LNCAP (cell line): ENCODE data around the gene DIO3.

Experiments
- TF ChIP-seq, protein P1 (sequence below): fragments of 450-650 bp; IDR thresholded peaks from 2 replicates; pipeline ENCODE4 v1.5.1; 2017; ENCODE audit warnings: mild to moderate bottlenecking

Gene DIO3

DNA sequence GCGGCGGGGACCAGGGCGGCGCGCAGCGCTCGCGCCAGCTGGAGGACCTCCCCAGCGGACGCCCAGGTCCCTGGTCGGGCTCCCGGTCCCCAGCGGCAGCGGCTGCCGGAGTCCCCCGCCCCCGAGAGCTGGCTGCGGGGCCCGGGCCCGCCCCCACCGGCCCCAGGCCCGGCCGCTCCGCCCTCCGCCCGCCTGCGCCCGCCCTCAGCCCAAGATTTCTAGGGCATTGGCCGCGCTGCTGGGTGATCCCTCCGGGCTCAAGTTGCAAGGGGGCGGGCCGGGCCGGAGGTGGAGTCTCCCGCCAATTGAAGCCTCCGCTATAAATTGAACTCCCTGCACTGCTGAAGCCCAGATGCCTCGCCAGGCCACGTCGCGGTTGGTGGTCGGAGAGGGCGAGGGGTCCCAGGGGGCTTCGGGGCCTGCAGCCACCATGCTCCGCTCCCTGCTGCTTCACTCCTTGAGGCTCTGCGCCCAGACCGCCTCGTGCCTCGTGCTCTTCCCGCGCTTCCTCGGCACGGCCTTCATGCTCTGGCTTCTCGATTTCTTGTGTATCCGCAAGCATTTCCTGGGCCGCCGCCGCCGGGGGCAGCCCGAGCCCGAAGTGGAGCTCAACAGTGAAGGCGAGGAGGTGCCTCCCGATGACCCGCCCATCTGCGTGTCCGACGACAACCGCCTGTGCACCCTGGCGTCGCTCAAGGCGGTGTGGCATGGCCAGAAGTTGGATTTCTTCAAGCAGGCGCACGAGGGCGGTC, at the start of gene DIO3:
TSS of gene DIO3 (plus strand) at position 351 of the 752 bp plus-strand sequence.
- TF ChIP-seq, protein P1, sequence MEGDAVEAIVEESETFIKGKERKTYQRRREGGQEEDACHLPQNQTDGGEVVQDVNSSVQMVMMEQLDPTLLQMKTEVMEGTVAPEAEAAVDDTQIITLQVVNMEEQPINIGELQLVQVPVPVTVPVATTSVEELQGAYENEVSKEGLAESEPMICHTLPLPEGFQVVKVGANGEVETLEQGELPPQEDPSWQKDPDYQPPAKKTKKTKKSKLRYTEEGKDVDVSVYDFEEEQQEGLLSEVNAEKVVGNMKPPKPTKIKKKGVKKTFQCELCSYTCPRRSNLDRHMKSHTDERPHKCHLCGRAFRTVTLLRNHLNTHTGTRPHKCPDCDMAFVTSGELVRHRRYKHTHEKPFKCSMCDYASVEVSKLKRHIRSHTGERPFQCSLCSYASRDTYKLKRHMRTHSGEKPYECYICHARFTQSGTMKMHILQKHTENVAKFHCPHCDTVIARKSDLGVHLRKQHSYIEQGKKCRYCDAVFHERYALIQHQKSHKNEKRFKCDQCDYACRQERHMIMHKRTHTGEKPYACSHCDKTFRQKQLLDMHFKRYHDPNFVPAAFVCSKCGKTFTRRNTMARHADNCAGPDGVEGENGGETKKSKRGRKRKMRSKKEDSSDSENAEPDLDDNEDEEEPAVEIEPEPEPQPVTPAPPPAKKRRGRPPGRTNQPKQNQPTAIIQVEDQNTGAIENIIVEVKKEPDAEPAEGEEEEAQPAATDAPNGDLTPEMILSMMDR, result no peak

DNA sequence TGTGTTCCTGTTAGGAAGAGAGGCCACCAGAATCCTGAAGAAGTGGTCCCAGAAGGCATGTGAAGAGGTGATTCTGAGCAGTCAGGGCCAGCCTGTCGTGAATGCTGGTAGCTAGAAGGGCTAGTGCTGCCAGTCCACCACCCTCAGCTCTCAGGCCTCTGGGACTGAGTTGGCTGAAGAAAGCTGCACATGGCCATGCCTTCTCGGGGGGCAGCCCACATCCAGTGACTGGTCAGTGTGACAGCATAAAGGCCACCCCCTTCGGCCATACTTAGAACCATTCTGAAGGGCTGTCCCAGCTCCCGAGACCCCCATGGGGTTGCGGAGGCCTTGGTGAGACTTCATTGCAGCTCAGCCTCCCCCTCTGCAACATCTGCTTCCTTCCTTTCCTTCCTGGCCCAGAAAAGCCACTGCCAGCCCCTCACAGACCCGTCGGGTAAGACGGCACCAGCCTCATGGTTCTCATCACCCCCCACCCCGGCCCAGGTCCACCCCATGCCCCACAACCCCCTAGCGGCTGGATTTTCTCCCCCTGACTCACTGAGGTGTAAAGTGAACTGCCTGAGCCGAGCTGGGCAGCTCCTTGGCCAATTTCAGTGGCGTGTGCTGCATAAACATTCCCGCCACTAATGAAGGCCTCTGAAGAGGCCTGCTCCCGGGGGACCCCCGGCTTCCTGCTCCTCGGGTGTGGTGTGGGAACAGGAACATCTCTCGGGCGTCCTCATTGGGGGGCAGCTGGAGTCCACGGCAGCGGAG, 49.5 kb upstream of the DIO3 start:
- TF ChIP-seq, protein P1, result no peak

DNA sequence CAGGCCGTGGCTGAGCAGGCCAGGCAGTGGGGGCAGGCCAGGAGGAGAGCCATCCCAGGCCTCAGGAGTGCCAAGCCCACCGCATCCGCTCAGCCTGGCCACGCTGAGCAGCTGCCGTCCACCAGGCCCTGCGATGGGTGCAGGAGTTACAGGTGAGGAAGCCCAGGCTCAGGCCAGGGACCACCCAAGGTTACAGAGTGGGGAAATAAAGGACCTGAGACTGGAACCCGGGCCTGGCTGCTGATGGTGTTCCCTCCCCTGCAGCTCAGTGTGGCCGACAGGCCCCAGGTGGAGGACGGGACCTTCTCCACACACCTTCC, 49.0 kb upstream of the DIO3 start:
- TF ChIP-seq, protein P1, result no peak

DNA sequence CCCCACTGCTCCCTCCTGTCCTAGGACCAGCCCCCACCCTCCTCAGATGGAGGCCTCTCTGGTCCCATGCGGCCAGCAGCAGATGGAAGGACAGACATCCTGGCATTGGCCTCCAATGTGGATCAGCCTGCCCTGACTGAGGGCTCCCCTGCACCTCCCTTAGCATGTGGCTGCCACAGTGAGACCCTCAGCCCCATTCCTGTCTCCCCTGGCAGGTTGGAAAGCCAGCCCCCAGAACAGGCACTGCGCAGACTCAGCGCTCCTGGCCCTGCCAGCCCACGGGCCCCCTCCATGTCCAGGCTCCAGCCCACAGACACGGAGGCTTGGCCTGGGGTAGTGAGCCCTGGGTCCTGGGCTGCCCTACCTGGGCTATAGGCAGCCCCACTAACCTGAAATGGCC, 47.2 kb upstream of the DIO3 start:
- TF ChIP-seq, protein P1, result no peak

DNA sequence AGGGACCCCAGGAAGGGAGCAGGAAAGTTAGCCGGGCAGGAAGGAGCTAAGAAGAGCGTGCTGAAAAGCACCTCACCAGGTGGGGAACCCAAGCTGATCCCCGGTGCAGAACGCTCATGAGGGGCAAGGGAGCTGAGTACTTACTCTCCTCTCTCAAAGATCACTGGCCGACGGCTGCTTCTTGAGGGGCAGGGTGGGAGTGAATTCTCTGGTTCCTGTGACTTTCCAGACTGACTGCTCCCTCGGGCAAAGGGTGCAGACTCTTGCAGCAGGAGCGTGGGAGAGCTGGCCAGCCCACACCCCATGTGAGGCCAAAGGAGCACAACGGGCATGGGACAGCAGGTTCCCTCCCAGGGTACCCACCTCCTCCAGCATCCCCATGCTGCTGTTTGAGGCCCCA, 44.9 kb upstream of the DIO3 start:
- TF ChIP-seq, protein P1, result no peak

DNA sequence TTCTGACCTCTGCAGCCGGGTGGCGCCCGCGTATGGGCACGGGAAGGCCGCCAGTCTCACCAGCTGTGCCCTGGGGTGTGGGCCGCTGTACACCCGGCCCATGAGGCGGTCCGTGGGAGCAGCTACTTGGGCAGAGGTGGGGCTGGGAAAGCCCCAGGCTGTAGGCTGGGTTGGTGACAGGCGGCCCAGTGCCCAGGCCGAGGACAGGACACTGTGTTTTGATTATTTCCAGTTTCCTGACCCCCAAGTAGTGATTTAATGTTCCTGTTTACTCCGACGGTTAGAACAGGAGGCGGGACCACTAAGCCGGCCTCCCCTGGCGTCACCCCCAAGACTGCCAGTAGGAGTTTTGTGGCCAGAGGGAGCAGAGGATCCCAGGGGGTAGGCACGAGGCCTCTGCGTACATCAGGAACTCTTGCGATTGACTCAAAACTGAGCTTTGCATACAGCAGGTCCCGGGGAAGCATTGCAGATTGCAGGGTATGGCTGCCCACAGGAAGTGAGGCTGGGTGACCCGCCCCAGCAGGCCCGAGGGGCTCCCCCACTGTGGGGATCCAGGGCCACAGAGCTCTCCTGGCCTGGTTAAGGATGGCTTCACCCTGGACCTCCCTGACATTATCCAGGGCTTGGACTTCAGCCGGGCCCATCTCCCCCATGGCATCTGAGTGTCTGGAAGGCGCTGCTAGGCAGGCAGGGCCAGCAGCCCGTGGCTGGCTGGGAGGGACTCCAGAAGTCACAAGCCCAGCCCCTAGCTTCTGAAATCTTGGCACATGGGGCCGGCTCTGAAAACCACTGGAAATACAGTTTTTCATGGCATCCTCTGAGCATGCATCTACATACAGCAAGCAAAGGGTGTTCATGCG, 42.5 kb upstream of the DIO3 start:
- TF ChIP-seq, protein P1, result no peak

DNA sequence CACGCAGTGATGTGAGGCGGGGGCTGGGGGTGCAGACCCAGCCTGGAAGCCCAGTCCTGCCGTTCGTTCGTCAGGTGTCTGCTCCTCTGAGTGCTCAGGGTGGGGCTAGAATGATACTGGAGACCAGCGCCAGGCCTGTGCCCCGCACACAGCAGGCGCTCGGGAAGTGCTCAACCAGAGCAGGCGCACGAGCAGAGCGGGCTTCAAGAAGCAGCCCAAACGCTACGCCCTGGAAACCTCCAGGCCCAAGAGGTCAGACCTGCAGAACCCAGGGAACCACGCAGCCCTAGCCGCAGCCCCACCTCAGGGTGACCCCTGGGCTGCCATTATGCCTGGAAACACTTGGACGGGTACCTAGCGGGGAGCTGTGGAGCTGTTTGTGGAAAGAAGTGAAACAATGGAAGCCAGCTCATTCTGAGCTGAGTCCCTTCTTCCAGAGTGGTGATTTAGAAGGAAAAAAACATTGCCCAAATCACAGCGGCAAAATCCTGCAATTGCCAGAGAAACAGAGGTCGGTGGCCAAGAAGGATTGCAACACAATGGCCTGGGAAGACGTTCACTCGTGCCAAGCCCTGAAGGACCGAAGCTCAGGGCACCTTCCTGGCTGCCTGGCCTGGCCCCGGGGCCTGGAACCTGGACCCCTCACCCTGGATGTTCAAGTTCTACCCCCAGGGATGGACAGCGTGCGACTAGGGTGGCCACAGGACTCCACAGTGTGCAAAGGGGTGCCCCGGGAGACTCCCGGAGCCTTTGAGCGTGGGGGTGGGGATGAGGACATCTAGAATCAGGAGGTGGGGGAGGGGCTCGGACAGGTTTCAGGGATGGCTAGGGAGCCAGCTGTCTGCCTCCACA, 40.4 kb upstream of the DIO3 start:
- TF ChIP-seq, protein P1, result no peak
